Raji (cell line): Measurements from ENCODE around the gene P3H2.

Experiments
- POLR2A ChIP-seq: IDR thresholded peaks from 2 replicates; pipeline ENCODE4 v1.6.1; 2011; ENCODE audit warnings: low read depth, low read length, control low read depth; ENCODE audit not compliant: insufficient read depth

The P3H2 gene

DNA sequence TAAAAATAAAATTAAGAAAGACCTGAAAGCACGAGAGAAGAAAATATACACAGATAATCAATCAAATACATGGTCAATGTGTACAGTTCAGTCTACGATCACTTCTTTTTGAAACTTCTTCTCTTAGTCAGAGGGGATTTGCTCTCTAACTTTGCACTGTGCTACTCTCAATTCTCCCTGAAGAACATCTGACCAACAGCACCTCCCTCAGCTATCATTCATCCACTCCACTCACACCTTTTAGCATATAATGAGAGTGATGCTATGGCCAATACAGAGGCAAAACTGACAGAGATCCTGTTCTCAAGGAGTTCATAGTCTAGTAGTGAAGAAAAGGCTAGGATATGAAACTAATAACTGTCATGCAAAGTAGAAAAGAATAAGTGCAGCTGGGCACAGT lies 45.9 kb downstream of the P3H2 start:
- no peak for TF ChIP-seq POLR2A

DNA sequence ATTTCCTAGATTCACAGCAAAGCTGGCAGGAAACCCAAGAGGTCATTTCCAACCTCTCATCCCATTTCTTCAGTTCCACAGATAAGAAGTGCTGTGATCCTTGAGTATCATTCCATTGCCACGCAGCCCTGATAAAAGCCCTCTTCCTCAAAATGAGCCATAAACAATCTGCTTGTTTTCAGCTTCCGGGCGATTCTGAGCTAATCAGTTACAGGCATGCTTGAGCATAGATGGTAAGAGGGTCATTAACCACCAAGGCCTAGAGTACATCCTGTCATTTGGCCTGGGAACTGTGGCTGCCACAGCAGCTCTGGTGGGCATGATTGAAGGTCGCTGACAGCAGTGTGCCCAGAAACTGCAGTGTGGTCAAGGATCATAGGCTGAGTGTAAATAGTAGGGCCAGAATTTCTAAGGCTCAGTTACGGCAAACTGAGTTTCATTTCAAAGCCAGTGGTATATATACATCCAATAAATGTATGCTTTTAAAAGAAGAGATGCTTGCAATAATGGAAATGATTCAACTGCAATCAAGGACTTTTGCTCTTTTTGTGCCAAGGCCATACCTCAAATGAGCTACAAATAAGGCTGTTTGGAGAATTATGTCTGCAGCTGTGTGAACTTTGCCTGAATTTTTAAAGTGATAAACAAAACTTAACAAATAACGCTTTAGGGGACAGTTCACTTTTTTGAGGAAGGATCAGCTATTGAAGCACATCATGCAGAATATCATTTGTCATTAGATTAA lies 47.3 kb downstream of the P3H2 start:
- no peak for TF ChIP-seq POLR2A

DNA sequence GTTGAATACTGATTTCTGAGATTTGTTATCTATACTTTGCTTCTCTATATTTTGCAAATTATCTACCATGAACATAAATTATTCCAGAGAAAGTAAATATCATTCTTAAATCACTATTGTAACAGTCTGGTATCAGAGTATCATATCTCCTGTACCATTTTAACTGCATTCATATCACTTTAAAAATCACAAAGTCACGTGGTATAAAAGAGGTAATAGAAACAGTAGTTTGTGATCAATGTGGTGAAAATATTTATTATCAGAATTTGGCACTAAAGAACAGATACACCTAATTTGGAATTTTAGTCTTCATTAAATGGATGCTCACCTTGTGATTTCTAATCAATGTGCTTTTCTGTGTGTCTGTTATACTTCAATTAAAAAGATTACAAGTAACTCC lies 47.8 kb downstream of the P3H2 start:
- TF ChIP-seq POLR2A = no peak

DNA sequence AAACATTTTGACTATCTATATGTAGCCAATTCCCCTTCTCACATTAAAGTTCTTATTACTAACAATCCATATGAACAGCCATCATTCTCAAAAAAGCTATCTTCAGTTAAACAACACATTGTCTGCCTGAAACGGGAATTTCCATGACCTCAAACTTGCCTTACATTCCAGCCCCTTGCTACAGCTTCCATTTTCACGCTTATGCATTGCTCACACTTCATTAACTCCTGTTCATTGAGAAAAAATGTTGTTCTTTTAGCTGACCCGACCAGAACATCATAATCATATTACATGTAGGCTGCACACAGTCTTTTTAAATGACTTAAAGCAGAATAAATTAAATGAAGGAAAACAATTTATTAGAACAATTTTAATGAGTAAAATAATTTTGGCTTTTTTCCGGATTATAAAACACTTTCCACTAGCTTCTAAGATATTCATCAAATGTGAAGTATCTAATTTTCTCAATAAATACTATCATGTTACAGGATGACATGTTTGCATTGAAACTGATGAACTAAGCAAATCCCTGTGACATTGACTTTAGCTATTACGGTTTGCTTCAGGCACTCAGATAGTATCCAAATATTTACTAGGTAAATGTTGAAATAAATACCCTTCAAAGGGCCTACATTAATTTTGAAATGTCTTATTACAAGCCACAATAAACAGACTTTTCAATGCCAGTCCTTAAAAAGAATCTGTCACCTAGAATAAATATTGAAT lies 49.9 kb downstream of the P3H2 start:
- TF ChIP-seq POLR2A = no peak

DNA sequence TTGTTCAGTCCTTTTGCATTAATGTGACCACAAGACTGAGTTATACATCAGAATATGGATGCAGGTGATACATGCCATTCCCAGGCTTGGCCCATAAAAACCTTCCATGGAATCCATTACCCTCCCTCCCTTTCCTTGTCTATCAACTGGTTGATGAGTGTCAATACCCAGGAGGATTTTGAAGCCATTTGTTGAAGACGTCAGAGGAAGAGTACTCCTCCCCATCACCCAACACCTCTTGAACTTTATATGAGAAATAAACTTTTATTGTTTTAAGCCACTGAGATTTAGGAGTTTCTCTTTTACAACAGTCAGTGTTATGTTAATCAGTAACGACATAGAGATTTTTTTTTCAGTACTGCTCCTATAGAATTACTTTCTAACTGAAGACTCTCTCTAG lies 55.5 kb downstream of the P3H2 start:
- no peak for TF ChIP-seq POLR2A

DNA sequence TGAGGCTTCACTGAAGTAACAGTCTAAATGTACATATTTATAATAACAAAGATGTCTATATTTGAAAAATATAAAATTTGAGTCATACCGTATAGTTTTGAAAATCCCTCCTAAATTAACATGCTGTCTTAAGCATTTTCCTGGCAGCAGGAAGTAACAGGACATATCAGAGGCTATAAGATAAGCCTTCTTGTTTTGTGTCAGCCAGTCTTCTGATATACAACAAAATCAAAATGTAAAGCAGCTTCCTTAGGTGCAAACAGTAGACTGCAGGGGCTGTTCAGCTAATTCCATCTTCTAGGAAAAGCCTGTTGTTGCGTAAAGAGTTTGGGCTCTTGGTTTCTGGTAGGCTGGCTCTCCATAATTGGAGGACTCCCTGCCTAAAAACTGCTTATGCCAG lies 56.0 kb downstream of the P3H2 start:
- no peak for TF ChIP-seq POLR2A

DNA sequence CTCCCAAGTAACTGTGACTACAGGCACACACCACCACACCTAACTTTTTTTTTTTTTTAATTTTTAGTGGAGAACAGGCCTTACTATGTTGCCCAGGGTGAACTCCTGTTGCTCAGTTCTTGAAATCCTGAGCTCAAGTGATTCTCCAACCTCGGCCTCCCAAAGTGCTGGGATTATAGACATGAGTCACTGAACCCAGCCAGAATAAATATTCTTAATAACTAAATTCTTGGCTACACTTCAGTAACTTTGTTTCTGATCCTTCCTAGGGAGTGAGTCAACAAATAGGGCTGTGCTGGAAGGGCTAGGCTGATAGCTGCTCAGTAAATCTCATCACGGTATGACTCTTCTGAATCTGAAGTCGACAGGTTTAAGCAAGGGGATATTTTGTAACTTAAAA lies 56.6 kb downstream of the P3H2 start:
- no peak for TF ChIP-seq POLR2A

DNA sequence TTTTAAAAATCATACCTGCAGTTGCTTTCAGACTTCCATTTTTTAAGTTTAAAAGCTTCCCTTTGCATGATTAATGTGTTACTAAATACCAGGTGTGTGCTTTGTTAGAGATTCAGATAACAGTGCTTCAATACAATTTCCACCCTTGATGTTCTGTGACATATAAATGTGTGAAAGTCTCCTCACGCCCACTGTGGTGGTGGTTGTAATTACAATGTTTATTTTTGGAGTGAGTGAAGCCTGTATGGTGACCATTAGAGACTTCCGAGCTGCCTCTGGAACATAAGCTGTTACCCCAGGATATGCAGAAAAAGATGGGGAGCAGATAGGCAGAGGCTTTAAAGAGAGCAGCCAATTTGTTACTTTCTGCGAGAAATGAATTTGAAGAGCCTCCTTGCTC lies 57.2 kb downstream of the P3H2 start:
- TF ChIP-seq POLR2A = no peak

DNA sequence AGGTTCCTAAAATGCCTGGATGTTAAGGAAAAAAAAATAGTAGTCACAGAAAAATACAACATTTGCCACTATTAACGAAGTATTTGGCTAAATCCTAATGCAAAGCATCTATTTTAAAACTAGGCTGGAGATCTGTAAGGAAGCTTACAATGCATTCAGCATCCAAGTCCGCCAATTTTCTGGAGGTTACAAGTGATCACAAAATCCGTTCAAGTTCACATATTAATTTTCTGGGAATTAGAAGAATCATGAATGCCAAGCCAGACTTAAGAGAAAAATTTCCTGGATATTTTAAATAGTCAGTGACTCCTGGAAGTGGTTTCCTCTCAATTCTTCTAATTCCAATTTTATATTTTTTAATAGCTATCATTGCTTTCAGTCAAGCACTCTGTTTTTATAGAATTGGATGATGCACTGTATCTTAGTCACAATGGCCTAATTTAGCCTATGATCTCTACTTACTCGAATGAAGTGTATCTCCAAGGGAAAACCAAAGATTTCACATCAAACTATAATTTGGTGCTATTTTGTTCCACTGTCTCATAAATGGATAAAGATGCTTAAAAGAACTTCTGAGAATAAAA lies 60.4 kb downstream of the P3H2 start:
- no peak for TF ChIP-seq POLR2A

DNA sequence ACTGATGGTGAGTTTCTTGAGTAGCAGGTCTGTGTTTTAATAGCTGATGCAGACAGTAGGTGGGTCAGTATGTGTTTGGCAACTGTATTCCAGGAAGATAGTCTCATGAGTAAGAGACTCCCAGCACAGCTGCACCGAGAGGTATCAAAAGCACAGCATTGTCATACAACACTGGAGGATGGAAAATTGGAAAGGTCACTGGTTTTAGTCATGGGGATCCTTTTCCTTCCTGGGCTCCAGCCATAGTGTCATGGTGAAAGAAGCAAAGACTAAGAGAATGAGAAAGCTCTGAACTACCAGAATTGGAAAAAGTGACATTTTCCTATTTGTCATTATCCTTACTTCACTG lies 61.5 kb downstream of the P3H2 start:
- no peak for TF ChIP-seq POLR2A

DNA sequence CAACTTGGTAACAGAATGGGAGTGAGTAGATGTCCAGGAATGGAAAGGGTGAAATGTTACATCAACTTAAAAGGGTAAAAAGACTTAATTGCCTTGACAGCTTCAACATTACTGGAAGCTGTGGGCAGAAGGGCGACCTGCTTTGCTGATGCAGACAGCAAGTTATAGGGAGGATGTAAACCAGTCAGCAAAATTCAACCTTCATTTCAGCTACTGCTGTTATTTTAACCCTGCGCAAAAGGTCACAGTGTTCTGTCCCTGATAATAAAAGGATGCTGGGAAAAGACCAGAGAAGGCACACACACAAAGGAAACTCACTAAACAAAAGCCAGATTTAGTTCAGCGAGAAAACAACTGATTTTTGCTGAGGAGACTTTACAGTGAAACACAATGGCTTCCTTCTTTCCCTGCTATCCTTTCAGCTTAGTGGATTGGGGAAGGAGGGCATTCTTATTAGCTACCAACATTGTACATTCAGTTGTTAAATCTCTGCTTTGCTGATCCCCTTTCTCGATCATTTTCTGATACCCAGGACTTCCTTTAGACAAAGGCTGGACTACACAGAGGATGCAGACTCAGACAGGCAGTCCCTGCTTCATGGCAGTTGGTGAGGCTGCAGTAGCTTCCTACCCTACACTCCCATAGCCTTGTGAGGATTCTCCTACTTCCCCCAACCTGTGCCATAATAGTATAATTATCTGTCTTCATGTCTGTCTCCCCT lies 62.0 kb downstream of the P3H2 start:
- TF ChIP-seq POLR2A = no peak

DNA sequence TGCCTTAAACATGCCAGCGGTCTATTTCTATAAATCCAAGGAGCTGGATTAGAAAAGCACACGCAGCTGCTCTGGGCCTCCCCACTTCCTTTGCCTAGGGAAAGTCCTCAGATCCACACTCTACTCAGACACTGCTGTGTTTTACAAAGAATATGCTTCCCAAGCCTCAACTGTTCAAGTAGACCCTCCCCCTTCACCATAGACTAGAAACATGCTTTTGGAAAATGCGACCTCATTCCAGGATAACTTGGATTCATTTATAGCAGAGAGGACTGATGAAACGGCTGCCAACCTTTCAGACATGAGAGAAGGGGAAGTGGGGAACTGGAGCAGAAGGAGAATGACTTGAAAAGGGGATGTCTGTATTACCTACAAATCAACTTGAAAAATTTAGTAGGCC lies 64.0 kb downstream of the P3H2 start:
- no peak for TF ChIP-seq POLR2A

DNA sequence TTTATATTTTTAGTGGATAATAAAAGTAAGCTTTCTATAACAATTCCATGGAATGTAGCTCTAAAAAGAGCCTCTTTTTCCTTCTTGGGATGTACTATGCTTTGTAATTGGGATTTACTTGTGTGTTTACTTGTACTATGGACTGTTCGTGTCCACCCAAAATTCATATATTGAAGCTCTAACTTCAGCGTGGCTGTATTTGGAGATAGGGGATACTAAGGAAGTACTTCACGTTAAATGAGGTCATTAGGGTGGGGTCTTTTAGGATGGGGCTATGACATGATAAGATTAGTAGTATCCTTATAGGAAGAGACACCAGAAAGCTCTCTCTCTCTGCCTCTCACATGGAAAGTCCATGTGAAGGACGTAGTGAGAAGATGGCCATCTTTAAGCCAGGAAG lies 64.9 kb downstream of the P3H2 start:
- no peak for TF ChIP-seq POLR2A

DNA sequence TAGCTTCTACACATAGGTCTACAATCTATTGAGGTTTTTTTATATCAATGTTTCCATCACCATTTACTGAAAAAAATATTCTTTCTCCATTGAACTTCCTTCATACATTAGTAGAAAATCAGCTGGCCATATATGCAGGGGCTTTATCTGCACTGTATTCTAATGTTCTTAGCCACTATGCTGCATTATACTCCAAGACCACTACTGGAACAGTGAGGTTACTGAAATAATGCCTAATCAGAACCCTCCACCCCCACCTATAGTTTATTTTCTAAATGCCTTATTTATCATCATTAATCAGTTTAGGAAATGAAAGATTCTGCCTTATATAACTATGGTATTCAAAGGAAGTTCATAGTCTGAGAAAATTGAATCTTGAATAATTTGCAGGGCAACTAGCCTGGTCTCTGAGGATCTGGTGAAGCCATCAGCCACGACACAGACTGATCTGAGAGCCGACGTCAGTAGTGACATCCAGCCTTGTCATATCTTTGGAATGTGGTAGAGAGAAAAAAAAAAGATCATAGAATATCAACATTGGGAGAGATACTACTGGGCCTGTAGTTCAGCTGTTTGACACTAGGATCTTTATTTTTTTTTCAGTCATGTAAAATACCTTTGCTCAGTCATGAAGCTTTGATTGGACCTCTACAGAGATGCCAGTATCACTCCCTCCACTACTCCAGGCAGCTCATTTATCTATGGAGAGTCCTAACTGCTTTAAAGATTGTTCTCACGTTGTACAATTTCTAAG lies 66.6 kb downstream of the P3H2 start:
- TF ChIP-seq POLR2A = no peak

DNA sequence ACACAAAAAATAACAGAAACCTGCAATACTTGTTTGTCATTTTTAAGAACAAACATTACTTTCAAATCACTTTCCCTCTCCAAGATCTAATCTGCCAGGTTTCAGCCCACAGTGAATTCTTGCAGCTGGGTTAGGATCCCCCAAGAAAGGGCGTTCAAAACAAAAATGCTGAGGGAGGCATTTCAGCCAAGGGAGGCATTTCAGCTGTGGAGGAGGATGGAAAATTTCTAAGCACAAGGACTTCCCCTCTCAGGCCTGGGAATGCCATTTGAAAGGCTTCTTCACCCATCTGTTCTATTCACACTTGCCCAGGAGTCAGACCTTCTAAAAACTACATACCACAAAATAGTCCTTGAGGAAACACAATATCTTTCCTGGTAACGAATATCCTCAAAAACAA lies 69.1 kb downstream of the P3H2 start:
- no peak for TF ChIP-seq POLR2A
